SU-DHL-6 (cell line): ENCODE results near the gene EYS.

Experiments
- EZH2phosphoT487 ChIP-seq: fragments of 200-600 bp; sonication (generic), shearing (Covaris generic); conservative IDR thresholded peaks from 2 replicates; pipeline ENCODE4 v1.6.1; 2018; ENCODE audit warnings: mild to moderate bottlenecking, antibody characterized with exemption, low read length, moderate library complexity, mixed read lengths
- TF ChIP-seq, protein P1 (sequence below): fragments of 200-600 bp; sonication (generic); IDR thresholded peaks from one replicate; pipeline ENCODE4 v1.5.1; 2017; ENCODE audit warnings: antibody characterized with exemption, mild to moderate bottlenecking, low read length, moderate library complexity; ENCODE audit not compliant: insufficient read depth, poor library complexity, severe bottlenecking

DNA sequence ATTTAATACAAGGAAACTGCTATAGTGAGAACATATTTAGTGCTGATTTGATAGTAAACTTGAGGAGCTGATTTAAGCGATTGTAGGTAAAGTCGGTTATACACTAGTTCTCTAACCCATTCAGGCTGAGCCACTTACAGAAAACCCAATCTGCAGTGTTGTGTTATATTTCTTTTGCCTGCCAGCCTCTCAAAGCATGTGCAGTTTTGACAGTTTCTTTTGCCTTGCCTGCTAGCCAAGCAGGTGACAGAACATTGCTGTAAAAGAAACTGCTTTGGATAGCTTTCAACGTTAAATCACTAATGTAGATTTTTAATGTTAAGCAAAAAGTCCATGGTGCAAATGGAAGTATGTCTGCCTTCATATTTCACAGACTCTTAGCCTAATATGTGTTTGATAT is 982.9 kb downstream of the EYS start:
- TF ChIP-seq, protein P1, sequence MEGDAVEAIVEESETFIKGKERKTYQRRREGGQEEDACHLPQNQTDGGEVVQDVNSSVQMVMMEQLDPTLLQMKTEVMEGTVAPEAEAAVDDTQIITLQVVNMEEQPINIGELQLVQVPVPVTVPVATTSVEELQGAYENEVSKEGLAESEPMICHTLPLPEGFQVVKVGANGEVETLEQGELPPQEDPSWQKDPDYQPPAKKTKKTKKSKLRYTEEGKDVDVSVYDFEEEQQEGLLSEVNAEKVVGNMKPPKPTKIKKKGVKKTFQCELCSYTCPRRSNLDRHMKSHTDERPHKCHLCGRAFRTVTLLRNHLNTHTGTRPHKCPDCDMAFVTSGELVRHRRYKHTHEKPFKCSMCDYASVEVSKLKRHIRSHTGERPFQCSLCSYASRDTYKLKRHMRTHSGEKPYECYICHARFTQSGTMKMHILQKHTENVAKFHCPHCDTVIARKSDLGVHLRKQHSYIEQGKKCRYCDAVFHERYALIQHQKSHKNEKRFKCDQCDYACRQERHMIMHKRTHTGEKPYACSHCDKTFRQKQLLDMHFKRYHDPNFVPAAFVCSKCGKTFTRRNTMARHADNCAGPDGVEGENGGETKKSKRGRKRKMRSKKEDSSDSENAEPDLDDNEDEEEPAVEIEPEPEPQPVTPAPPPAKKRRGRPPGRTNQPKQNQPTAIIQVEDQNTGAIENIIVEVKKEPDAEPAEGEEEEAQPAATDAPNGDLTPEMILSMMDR: no peak
- no peak for TF ChIP-seq EZH2phosphoT487
